Ishikawa (cell line): ENCODE measurements around the gene PAN3.

Experiments used
- CEBPB ChIP-seq: IDR thresholded peaks from 2 replicates; pipeline ENCODE4 v1.6.1; 2012
- CREB1 ChIP-seq: IDR thresholded peaks from 2 replicates; pipeline ENCODE4 v1.6.1; 2012; ENCODE audit warnings: low read depth
- EGR1 ChIP-seq: IDR thresholded peaks from 2 replicates; pipeline ENCODE4 v1.6.1; 2012
- EP300 ChIP-seq: IDR thresholded peaks from 2 replicates; pipeline ENCODE4 v1.6.1; 2012; ENCODE audit warnings: borderline replicate concordance
- NFIC ChIP-seq: IDR thresholded peaks from 2 replicates; pipeline ENCODE4 v1.6.1; 2012
- RAD21 ChIP-seq: IDR thresholded peaks from 2 replicates; pipeline ENCODE4 v1.6.1; 2012; ENCODE audit warnings: low read depth
- TAF1 ChIP-seq: IDR thresholded peaks from 2 replicates; pipeline ENCODE4 v1.6.1; 2012; ENCODE audit warnings: low read depth, mild to moderate bottlenecking
- YY1 ChIP-seq: IDR thresholded peaks from 2 replicates; pipeline ENCODE4 v1.6.1; 2012; ENCODE audit warnings: low read depth
- TF ChIP-seq, protein P1 (sequence below): IDR thresholded peaks from 2 replicates; pipeline ENCODE4 v1.6.1; 2012; ENCODE audit warnings: low read depth, mild to moderate bottlenecking
- TF ChIP-seq, protein P2 (sequence below): IDR thresholded peaks from 2 replicates; pipeline ENCODE4 v1.6.1; 2012

DNA sequence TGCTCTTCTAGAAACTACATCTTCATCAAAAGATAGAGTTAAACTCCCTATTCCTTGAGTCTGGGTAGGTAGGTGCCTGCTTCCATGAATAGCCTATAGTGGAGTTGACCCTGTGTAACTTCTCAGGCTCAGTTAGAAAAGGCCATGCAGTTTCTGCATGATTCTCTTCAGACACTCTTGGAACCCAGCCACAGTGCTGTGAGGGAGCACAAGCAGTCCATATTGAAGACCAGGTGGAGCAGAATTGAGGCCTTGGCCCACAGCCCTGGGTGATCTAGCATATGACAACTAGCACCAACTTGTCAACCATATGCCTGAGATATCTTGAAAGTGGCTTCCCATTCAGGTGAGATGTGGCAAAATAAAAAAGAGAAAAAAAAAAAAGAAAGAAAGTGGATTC lies 10.3 kb upstream of the PAN3 start:
- TF ChIP-seq, protein P1, sequence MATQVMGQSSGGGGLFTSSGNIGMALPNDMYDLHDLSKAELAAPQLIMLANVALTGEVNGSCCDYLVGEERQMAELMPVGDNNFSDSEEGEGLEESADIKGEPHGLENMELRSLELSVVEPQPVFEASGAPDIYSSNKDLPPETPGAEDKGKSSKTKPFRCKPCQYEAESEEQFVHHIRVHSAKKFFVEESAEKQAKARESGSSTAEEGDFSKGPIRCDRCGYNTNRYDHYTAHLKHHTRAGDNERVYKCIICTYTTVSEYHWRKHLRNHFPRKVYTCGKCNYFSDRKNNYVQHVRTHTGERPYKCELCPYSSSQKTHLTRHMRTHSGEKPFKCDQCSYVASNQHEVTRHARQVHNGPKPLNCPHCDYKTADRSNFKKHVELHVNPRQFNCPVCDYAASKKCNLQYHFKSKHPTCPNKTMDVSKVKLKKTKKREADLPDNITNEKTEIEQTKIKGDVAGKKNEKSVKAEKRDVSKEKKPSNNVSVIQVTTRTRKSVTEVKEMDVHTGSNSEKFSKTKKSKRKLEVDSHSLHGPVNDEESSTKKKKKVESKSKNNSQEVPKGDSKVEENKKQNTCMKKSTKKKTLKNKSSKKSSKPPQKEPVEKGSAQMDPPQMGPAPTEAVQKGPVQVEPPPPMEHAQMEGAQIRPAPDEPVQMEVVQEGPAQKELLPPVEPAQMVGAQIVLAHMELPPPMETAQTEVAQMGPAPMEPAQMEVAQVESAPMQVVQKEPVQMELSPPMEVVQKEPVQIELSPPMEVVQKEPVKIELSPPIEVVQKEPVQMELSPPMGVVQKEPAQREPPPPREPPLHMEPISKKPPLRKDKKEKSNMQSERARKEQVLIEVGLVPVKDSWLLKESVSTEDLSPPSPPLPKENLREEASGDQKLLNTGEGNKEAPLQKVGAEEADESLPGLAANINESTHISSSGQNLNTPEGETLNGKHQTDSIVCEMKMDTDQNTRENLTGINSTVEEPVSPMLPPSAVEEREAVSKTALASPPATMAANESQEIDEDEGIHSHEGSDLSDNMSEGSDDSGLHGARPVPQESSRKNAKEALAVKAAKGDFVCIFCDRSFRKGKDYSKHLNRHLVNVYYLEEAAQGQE = no peak
- TF ChIP-seq TAF1 (no peak), CEBPB (no peak), CREB1 (no peak), RAD21 (no peak), EGR1 (no peak), NFIC (no peak), EP300 (no peak), YY1 (no peak)
- TF ChIP-seq, protein P2, sequence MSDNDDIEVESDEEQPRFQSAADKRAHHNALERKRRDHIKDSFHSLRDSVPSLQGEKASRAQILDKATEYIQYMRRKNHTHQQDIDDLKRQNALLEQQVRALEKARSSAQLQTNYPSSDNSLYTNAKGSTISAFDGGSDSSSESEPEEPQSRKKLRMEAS = no peak
